H1 (cell line): ENCODE results near the gene FAIM2. TPM values are rescaled to one million over a fixed set of nuclear protein-coding genes. Genes with fewer than 3 reads are reported as not detected.
A peak's percentile ranks its signal among the peaks of the same experiment; 100 is the strongest.

Source experiments
- CTCF ChIA-PET: fragments of 300-600 bp; sonication (Branson Sonifier 250); formaldehyde crosslinking; loops from one replicate; lab custom pipeline; 2021; ENCODE audit not compliant: partially characterized antibody; lab: Charles Lee
- POLR2A ChIA-PET: fragments of 300-600 bp; sonication (Branson Sonifier 250); formaldehyde crosslinking; loops from one replicate; lab custom pipeline; 2021; ENCODE audit warnings: inconsistent platforms; ENCODE audit not compliant: partially characterized antibody; lab: Charles Lee
- DNase-seq, 2 experiments: peaks; one replicate each; pipeline versions ENCODE4 v3.0.0 to v3.0.0-alpha.2; 2010 to 2022; ENCODE audit warnings: low spot score in 2 of 2, low read depth in 1 of 2, mixed read lengths in 1 of 2
- FAIRE-seq: peaks from 2 replicates; lab custom pipeline; 2011; peaks lifted over from hg19 to GRCh38; lab: Jason Lieb, UNC
- H2AFZ ChIP-seq: 2 replicates; pipeline ENCODE4 v1.8.1; 2012; ENCODE audit warnings: low read length, inconsistent platforms
- H2AK5ac ChIP-seq: 2 replicates; pipeline ENCODE4 v1.6.1; 2013; ENCODE audit warnings: low read depth, low read length
- H2BK120ac ChIP-seq: replicated peaks from 2 replicates; pipeline ENCODE3; 2013; ENCODE audit warnings: low read depth, low read length, inconsistent platforms
- H2BK12ac ChIP-seq: 2 replicates; pipeline ENCODE4 v1.6.1; 2013; ENCODE audit warnings: low read depth, low read length
- H2BK15ac ChIP-seq: 2 replicates; pipeline ENCODE4 v1.6.1; 2013; ENCODE audit warnings: low read length
- H2BK20ac ChIP-seq: 2 replicates; pipeline ENCODE4 v1.6.1; 2013; ENCODE audit warnings: low read length
- H2BK5ac ChIP-seq: 2 replicates; pipeline ENCODE4 v1.6.1; 2013; ENCODE audit warnings: low read depth, low read length
- H3K14ac ChIP-seq: 2 replicates; pipeline ENCODE4 v1.6.1; 2013; ENCODE audit warnings: inconsistent platforms; ENCODE audit not compliant: insufficient read length
- H3K18ac ChIP-seq: 2 replicates; pipeline ENCODE4 v1.6.1; 2013; ENCODE audit warnings: low read length; ENCODE audit errors: extremely low read depth
- H3K23ac ChIP-seq: 2 replicates; pipeline ENCODE4 v1.6.1; 2013; ENCODE audit warnings: inconsistent platforms; ENCODE audit not compliant: insufficient read length
- H3K23me2 ChIP-seq: 2 replicates; pipeline ENCODE4 v1.6.1; 2013; ENCODE audit warnings: low read depth, low read length
- H3K27ac ChIP-seq: 2 replicates; pipeline ENCODE4 v1.6.1; 2011; ENCODE audit warnings: low read depth, low read length, inconsistent platforms
- H3K27me3 ChIP-seq, 4 experiments: replicated peaks in 1 of 4; 1 replicate in 1 of 4; 2 replicates in 3 of 4; pipeline versions ENCODE4 v1.6.1 to v1.8.1; 2011 to 2013; ENCODE audit warnings: low read length in 3 of 4, mild to moderate bottlenecking in 3 of 4, inconsistent platforms in 2 of 4, mixed read lengths in 2 of 4, moderate library complexity in 1 of 4; ENCODE audit not compliant: control insufficient read depth in 3 of 4, insufficient read depth in 3 of 4; ENCODE audit errors: extremely low read depth in 1 of 4
- H3K36me3 ChIP-seq, 4 experiments: 2 replicates each; pipeline versions ENCODE4 v1.6.1 to v1.8.1; 2011 to 2013; ENCODE audit warnings: mild to moderate bottlenecking in 4 of 4, low read length in 3 of 4, moderate library complexity in 2 of 4, control low read depth in 1 of 4, inconsistent platforms in 1 of 4; ENCODE audit not compliant: insufficient read depth in 4 of 4, control insufficient read depth in 2 of 4
- H3K4ac ChIP-seq: replicated peaks from 2 replicates; pipeline ENCODE3; 2013; ENCODE audit warnings: low read length, low read depth, mixed read lengths, inconsistent platforms; ENCODE audit not compliant: insufficient read length
- H3K4me1 ChIP-seq, 4 experiments: replicated peaks in 1 of 4; 1 replicate in 1 of 4; 2 replicates in 3 of 4; pipeline versions ENCODE4 v1.6.1 to v1.8.1; 2011 to 2013; ENCODE audit warnings: low read length in 3 of 4, inconsistent platforms in 2 of 4, mixed read lengths in 1 of 4; ENCODE audit not compliant: insufficient read depth in 4 of 4, control insufficient read depth in 3 of 4
- H3K4me2 ChIP-seq, 2 experiments: 2 replicates each; pipeline versions ENCODE4 v1.6.1 to v1.8.1; 2011 to 2013; ENCODE audit warnings: low read depth in 2 of 2, low read length in 2 of 2, control low read depth in 1 of 2, inconsistent platforms in 1 of 2, mild to moderate bottlenecking in 1 of 2; ENCODE audit not compliant: insufficient read depth in 1 of 2
- H3K4me3 ChIP-seq, 4 experiments: fragments of 200-600, 300-600 bp in 1 of 4; sonication (generic), shearing (Covaris generic), sonication (Bioruptor Twin) in 1 of 4; 2 replicates each; pipeline versions ENCODE4 v1.5.1 to v1.8.1; 2011 to 2016; ENCODE audit warnings: low read length in 4 of 4, low read depth in 3 of 4, control low read depth in 2 of 4, inconsistent platforms in 2 of 4, mild to moderate bottlenecking in 2 of 4, mixed read lengths in 1 of 4, moderate library complexity in 1 of 4; ENCODE audit not compliant: insufficient read depth in 2 of 4; ENCODE audit errors: extremely low read depth in 1 of 4
- H3K56ac ChIP-seq: replicated peaks from 2 replicates; pipeline ENCODE3; 2013; ENCODE audit warnings: low read depth, mild to moderate bottlenecking, mixed read lengths, low read length, inconsistent platforms; ENCODE audit not compliant: insufficient read length
- H3K79me1 ChIP-seq: 2 replicates; pipeline ENCODE4 v1.6.1; 2013; ENCODE audit warnings: low read depth, low read length, control low read depth
- H3K79me2 ChIP-seq, 2 experiments: 2 replicates each; pipeline versions ENCODE4 v1.6.1 to v1.8.1; 2012 to 2013; ENCODE audit warnings: low read length in 2 of 2, mild to moderate bottlenecking in 2 of 2, inconsistent platforms in 1 of 2; ENCODE audit not compliant: insufficient read depth in 2 of 2, control insufficient read depth in 1 of 2
- H3K9ac ChIP-seq, 4 experiments: replicated peaks in 1 of 4; 1 replicate in 1 of 4; 2 replicates in 3 of 4; pipeline versions ENCODE4 v1.6.1 to v1.8.1; 2011 to 2013; ENCODE audit warnings: low read depth in 3 of 4, low read length in 3 of 4, control low read depth in 2 of 4, mild to moderate bottlenecking in 2 of 4, moderate library complexity in 2 of 4, inconsistent platforms in 1 of 4; ENCODE audit errors: extremely low read depth in 1 of 4
- H3K9me3 ChIP-seq, 2 experiments: 2 replicates each; pipeline versions ENCODE4 v1.6.1 to v1.8.1; 2012 to 2013; ENCODE audit warnings: mild to moderate bottlenecking in 2 of 2, moderate library complexity in 2 of 2, control low read depth in 1 of 2, inconsistent platforms in 1 of 2, low read depth in 1 of 2, low read length in 1 of 2, mixed read lengths in 1 of 2; ENCODE audit not compliant: insufficient read depth in 2 of 2
- H4K20me1 ChIP-seq, 2 experiments: replicated peaks in 1 of 2; 2 replicates each; pipeline versions ENCODE3 to v1.8.1; 2011 to 2013; ENCODE audit warnings: inconsistent platforms in 2 of 2, low read length in 2 of 2, mild to moderate bottlenecking in 1 of 2; ENCODE audit not compliant: insufficient read depth in 2 of 2, control insufficient read depth in 1 of 2
- H4K5ac ChIP-seq: 2 replicates; pipeline ENCODE4 v1.6.1; 2013; ENCODE audit warnings: low read length, low read depth, mixed read lengths, inconsistent platforms; ENCODE audit not compliant: insufficient read length
- H4K8ac ChIP-seq: 2 replicates; pipeline ENCODE4 v1.8.0; 2013; ENCODE audit warnings: mild to moderate bottlenecking, moderate library complexity, low read length, inconsistent platforms; ENCODE audit not compliant: insufficient read depth; ENCODE audit errors: extremely low read depth
- H4K91ac ChIP-seq: replicated peaks from 2 replicates; pipeline ENCODE3; 2013; ENCODE audit warnings: low read length, mixed read lengths, inconsistent platforms; ENCODE audit not compliant: insufficient read length
- CEBPB ChIP-seq: IDR thresholded peaks from 2 replicates; pipeline ENCODE4 v1.6.1; 2012; ENCODE audit warnings: low read depth, low read length
- CTBP2 ChIP-seq: IDR thresholded peaks from 2 replicates; pipeline ENCODE4 v1.7.0; 2011; ENCODE audit warnings: borderline replicate concordance, mild to moderate bottlenecking, moderate library complexity, mixed read lengths, low read length; ENCODE audit not compliant: insufficient read depth, insufficient read length
- JUN ChIP-seq: IDR thresholded peaks from 2 replicates; pipeline ENCODE4 v1.6.1; 2011; ENCODE audit warnings: low read depth, mild to moderate bottlenecking, improper control_type of control experiment, low read length
- JUND ChIP-seq: IDR thresholded peaks from 2 replicates; pipeline ENCODE4 v1.6.1; 2011; ENCODE audit warnings: mild to moderate bottlenecking, improper control_type of control experiment, low read length
- POU5F1 ChIP-seq: IDR thresholded peaks from 2 replicates; pipeline ENCODE4 v1.6.1; 2011; ENCODE audit warnings: low read depth, mild to moderate bottlenecking, low read length, moderate library complexity
- RNF2 ChIP-seq: fragments of 200-900, 300-1000 bp; sonication (generic); IDR thresholded peaks from 2 replicates; pipeline ENCODE4 v1.7.1; 2016; ENCODE audit warnings: borderline replicate concordance, low read depth, mild to moderate bottlenecking, antibody characterized with exemption, low read length; ENCODE audit not compliant: poor library complexity, severe bottlenecking; ENCODE audit errors: missing control alignments
- SIRT6 ChIP-seq: IDR thresholded peaks from one replicate; pipeline ENCODE4 v1.7.1; 2012; ENCODE audit warnings: low read length, inconsistent platforms
- WGBS, 2 experiments: shearing (Covaris generic) in 1 of 2; methylation state at CpG; one replicate each; pipeline versions ENCODE4 v1.1.6 to v1.1.7; 2013 to 2015; ENCODE audit warnings: low lambda C conversion rate in 2 of 2, mixed read lengths in 2 of 2, inconsistent platforms in 1 of 2, low coverage in 1 of 2, missing lambda C conversion rate in 1 of 2; ENCODE audit not compliant: insufficient replicate concordance in 2 of 2, insufficient coverage in 1 of 2, insufficient read length in 1 of 2; ENCODE audit errors: extremely low coverage in 1 of 2, missing lambda C conversion rate in 1 of 2; 5-methylcytosine and 5-hydroxymethylcytosine counted together
- polyA plus RNA-seq, 7 experiments: library from polyadenylated mRNA; depleted of rRNA in 3 of 7; stranded (reverse) in 5 of 7; unstranded in 2 of 7; fragments of >200 nt in 5 of 7; fragments of 200-250 nt in 2 of 7; gene quantifications; 1 replicate in 5 of 7; 2 replicates in 1 of 7; 4 replicates in 1 of 7; pipeline versions ENCODE4 v1.2.1 to v1.2.3, GENCODE V29; 2011 to 2013; ENCODE audit warnings: missing spikeins in 2 of 7, mixed read lengths in 2 of 7
- total RNA-seq: library from RNA; stranded (reverse); fragmentation: NEBNext Ultra II Directional; extraction: Animal tissue kit (Norgen Biotek cat#: 25700); gene quantifications from 2 replicates; pipeline ENCODE4 v1.2.1, GENCODE V29; 2021
- TF ChIP-seq, protein P1 (sequence below): IDR thresholded peaks from 2 replicates; pipeline ENCODE4 v1.6.1; 2012; ENCODE audit warnings: low read length, inconsistent platforms

Gene FAIM2
- total and polyA plus RNA-seq, 2 of the 8 experiments (the other 6 are each of a cell fraction or from before 2014, with no cell fraction given), result 0.89 to 1.3 TPM

DNA sequence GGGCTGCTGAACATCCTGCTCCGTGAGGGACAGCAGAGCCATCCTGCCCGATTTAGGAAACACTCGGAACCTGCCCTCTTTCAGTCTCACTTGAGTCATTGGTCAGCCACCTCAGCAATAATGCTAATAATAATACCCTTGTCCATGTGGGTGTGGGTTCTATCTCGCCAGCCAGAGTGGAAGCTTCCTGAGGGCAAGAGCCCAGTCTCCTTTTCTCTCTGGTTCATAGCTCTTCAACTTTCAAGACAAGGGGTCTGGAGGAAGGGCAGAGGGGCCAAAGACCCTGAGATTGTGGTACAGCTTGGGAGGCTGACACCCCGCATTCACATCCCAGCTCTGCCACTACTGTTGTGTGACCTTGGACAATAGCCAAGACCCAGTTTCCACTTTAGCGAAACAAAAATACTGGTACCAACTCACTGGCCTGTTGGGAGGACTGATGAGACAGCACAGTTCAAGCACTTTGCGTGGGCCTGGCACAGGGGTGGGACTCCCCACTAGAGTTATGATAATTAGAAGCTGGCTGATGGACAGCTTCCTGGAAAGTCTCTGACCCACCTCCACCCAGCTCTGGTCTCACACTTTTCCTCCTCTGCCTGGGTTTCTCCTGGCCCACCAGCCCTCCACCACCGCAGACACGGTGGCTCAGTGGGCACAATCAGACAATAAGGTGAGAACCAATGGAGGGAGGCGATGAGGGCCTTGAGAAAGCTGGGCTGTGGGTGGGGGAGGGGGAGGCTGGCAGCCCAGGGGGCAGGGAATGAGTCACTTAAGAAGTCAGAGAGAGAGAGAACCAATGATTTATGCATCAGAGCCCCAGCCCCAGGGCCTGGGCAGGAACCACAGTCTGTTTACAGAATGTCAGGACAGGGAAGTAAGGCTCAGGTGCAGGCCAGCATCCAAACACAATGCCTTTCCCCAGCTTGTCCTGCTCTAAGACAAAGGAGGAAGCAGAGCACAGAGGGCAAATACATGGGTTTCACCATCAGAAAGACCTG, 9.6 kb downstream of the FAIM2 start:
- 0 out of 2 replicates have a peak overlapping the region, but pooled peaks have one; percentile 61 for H2BK15ac ChIP-seq
- H3K56ac ChIP-seq, result no peak overlapping the region
- no peak overlapping the region; the same call in 1 of the 2 replicates for H4K8ac ChIP-seq
- no peak overlapping the region for H2AK5ac ChIP-seq
- DNase-seq, result no peak
- no peak overlapping the region for H3K4ac ChIP-seq
- H3K27ac ChIP-seq, result no peak overlapping the region
- no peak overlapping the region for H2BK120ac ChIP-seq
- no peaks in the 10 kb centered on the region for H3K9me3 ChIP-seq
- H2BK12ac ChIP-seq, result peak overlapping the region; percentile 39; the same call in 1 of the 2 replicates
- no peaks in the 10 kb centered on the region for H3K23me2 ChIP-seq
- H3K79me1 ChIP-seq, result no peaks in the 10 kb centered on the region
- POLR2A ChIA-PET, result interaction anchor here (0.8 to 2.6 kb wide), 4 partner anchors 8 to 13 kb away, joined by 3 to 8 read pairs (median 5); no protein-coding TSS in a partner anchor
- H3K79me2 ChIP-seq, result no peaks in the 10 kb centered on the region
- TF ChIP-seq RNF2 (no peak), CEBPB (no peak), CTBP2 (no peak), JUN (no peak), POU5F1 (no peak), JUND (0 out of 2 replicates have a peak, but pooled peaks have one; percentile 16), SIRT6 (no peak)
- TF ChIP-seq, protein P1, sequence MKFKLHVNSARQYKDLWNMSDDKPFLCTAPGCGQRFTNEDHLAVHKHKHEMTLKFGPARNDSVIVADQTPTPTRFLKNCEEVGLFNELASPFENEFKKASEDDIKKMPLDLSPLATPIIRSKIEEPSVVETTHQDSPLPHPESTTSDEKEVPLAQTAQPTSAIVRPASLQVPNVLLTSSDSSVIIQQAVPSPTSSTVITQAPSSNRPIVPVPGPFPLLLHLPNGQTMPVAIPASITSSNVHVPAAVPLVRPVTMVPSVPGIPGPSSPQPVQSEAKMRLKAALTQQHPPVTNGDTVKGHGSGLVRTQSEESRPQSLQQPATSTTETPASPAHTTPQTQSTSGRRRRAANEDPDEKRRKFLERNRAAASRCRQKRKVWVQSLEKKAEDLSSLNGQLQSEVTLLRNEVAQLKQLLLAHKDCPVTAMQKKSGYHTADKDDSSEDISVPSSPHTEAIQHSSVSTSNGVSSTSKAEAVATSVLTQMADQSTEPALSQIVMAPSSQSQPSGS, result no peak
- TF ChIP-seq, all 59 proteins: peak for 1
- Histone ChIP-seq H3K36me3 (no peaks in the 10 kb centered on the region), H3K4me3 (no peak overlapping the region), H4K5ac (no peak overlapping the region), H3K4me1 (peaks cover 0 to 10% (median 6%) of the 10 kb centered on the region in 4 experiments; a peak in 5 of 7 replicates), H3K4me2 (peak overlapping the region in 1 of 2 experiments; percentile 43; a peak in 2 of 4 replicates), H2BK5ac (peak overlapping the region; percentile 4; the same call in 1 of the 2 replicates), H2AFZ (no peak overlapping the region), H3K14ac (no peak overlapping the region), H2BK20ac (peak overlapping the region; percentile 88; the same call in 1 of the 2 replicates), H3K23ac (no peak overlapping the region), H3K27me3 (peaks cover 0 to 11% (median 2%) of the 10 kb centered on the region in 4 experiments; a peak in 5 of 7 replicates), H4K20me1 (no peaks in the 10 kb centered on the region), H3K9ac (no peak overlapping the region), H4K91ac (no peak overlapping the region), H3K18ac (peak overlapping the region; percentile 53; the same call in 1 of the 2 replicates)
- FAIRE-seq, result no peak
- CTCF ChIA-PET, result interaction anchor here (0.8 to 12.4 kb wide), 12 partner anchors 8 to 177 kb away, joined by 3 to 107 read pairs (median 8); no protein-coding TSS in a partner anchor
- 90% methylated on average over 10 of the region's 10 CpGs; no CpG with 5 or more reads in 1 of the 2 experiments for WGBS, 2 experiments
